Activated CD8-positive, alpha-beta memory T cell treated with anti-CD3 and anti-CD28 coated beads, Interleukin-2, amount 50 U/mL, for 48 hours (primary cell): ENCODE results near the gene KRTAP5-5.
"Not testable (repeated sequence)": the region's sequence is repeated elsewhere in the genome, so short reads cannot be mapped to it uniquely, and the experiment has no call there.

Experiments used
- DNase-seq: peaks from one replicate; pipeline ENCODE4 v3.0.0-alpha.2; 2020

The KRTAP5-5 gene

DNA sequence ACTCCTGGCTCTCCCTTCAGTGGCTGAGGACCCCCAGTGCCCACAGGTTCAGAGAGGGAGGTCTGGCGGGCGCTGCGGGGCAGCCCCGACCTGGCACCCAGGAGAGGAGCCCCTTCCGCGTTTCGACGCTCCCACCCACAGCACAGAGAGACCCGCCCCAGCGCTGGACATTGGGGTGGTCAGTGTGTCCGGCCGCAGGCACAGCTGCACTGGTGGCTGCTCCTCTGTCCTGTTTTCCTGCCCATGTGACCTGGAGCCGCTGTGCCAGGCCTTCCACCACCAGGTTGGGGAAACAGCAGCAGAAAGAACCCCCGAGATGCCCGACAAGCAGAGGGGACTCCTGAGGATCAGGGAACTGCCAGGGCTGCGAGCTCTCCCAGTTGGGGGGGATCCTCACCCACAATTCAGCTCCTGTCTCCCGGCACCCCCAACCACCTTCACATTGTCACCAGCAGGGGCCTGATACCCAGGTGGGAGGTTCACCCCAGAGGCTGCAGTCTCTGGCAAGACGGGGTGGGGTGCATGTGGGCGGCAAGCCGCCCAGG, 13.6 kb downstream of the KRTAP5-5 start:
- no peak for DNase-seq

DNA sequence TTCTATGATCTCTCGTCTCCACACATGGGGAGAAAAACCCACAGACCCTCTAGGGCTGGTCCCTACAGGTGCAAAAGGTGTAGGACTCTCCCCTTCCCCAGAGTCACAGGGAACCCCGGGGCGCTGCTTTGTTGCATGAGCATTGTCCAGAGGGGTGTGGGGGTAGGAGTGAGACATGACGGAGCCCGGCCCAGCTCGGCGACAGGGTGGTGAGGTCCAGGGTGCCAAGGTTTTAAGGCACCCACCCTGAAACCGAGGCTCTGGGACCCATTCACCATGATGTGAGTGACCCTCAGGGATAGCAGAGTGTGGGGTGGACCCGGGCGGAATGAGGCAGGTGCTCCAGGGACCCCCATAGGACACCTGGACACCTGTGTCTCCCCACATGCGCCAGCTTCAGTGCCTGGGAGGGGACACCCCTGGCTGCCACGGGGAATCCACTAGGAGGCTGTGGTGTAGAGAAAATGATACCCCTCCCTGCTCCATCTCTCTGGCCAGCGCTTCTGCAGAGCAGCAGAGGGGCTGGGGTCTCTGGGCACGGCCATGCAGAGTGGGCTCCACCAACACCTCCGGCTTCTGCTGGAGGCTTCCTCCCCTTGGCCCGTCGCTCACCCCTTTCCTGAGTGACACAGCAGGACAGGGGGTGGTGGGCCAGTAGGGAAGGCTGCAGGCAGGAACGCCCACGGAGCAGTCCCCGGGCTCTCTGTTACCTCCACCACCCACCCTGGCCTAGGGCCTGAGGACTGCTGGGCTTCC, 15.2 kb downstream of the KRTAP5-5 start:
- no peak for DNase-seq

DNA sequence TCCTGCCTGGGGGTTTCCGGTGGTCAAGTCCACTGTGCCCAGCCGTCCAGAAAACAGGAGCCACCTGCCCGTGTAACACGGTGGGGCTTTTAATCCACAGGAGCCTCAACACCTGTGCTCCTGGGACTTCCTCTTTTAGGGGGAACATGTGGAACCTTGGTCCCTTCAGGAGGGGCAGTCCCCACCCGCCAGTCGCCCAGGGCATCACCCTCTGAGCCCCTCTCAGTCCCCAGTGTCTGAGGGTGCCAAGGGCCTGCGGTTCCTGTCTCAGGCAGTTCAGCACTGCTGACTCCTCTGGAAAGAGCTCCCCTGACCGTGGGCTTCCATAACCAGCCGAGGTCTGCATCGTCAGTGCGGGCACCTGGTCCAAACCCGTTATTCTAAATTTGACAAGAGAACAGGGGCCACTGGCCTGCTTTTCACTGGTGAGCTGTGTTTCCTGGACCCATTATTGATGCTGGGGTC, 15.8 kb downstream of the KRTAP5-5 start:
- DNase-seq: no peak

DNA sequence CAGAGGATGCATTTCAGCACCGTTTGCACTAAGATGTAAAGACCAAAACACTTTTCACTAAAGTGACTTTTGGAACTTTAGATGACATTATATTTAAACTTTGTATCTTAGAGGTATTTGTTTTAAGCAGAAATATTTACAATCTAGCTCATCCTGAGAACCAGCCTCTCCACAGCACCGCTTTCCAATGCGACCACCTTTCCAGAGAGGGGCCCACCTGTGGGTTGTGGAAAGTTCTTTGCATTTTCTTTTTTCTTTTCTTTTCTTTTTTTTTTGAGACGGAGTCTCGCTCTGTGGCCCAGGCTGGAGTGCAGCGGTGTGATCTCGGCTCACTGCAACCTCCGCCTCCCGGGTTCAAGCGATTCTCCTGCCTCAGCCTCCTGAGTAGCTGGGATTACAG, 17.0 kb downstream of the KRTAP5-5 start:
- not testable (repeated sequence) for DNase-seq

DNA sequence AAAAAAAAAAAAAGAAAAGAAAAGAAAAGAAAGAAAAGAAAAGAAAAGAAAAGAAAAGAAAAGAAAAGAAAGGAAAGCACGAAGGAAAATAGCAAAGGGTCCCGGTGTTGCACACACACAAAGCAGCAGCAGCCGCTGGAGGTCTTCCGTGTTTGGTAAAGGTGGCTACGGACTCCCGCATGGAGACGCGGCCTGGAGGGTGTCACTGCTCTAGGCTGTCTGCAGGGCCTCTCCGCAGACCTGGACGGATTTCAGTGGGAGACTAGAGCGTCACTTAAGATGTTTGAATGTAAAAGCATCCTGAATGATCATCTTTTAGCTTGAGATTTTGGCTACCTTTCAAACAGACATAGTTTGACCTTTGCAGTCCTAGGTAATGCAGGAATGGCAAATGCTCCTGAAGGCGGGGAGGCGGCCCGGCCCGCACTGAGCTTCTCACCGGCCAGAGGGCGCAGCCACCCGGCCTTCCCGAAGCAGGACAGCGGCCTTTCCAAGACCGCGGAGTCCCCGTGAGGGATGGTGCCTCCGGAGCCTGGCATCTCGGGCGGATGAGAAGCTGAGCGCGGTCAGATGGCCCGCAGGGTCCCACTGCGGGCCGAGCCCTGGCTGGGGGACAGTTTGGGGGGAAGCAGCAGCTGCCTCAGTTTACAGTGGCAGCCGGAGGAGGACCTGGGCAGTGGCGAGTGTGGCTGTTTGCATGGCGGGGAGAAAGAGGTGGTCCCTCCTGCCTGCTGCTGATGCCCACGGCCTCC, 18.5 kb downstream of the KRTAP5-5 start:
- no peak for DNase-seq

DNA sequence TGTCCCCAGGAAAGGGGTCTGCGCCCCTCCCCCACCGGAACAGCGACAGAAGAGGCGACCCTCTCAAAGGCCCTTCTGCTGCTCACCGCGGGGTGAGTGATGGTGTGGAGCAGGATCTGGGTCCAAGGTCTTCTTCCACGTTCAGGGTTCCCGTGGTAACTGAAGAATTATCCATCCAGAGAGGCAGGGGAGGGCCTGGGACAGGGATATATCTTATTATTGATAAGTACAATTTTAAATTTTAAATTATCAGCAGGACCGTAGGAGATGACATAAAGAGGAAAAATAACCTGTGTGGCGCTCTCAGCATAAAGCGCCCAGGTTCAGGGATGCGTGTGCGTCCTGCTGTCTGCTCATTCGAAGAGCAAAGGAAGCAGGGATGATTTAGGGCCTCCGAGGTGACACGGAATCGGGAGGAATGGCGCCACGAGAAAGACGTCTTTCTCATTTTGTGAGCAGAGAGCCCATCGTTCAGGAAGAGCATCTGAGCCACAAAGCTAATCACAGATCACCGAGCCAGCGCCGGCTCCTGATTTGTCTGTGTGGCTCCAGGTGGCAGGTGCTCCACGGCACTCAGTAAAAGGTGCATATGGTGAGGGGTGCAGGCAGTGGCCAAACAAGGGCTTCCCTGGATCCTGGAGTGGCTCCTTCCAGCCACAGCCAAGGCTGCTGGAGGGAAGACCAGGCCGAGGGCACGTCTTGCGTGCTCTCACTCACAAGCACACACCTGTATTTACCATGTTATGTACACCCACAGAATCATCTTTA, 19.3 kb downstream of the KRTAP5-5 start:
- no peak for DNase-seq

DNA sequence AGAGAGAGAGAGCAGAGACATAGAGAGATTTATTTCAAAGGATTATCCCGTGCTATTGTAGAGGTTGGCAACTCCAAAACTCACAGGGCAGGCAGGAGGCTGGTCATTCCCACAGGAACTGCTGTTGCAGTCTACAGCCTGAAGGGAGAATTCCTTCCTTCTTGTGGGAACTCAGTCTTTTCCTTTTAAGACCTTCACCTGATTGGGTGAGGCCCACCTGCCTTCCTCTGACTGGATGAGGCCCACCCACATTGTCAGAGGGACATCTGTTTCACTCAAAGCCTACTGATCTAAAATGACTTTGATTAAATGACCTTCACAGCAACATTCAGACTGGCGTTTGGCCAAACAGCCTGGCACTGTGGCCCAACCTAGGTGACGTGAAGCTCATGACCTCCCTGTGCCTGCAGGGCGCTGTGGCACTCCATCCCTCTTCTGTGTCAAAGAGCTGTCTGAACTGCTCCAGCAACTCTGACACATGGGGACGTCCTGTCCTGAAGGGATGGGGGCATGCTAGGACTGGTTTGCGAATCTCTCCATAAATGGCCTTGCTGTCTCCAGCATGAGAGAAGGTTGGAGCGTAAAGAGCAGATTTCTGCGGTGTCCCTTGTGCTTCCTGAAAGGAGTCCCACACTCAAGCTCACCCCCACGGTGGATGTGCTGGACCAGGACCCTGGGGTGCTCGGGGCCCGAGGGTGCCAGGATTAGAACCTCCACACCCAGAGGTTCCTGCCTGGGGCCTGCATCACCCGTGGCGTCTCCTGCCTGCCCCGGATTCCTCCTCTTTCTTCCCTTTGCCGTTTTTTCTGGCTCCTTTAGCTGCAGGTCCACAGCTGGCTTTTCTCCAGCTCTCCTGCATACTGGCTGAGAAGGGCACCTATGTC, 20.7 kb downstream of the KRTAP5-5 start:
- no peak for DNase-seq

DNA sequence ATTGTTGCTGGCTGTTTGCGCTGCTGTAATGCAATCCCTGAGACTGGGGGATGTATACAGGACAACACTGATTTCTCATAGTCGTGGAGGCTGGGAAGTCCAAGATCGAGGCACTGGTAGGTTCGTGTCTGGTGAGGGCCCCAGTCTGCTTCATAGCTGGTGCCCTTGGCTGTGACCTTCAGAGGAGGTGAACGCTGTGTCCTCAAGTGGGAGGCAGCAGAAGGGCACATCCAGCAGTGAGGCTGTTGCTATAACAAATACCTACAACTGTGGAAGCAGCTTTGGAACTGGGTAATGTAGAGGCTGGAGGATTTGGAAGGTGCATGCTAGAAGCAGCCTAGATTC, 21.3 kb downstream of the KRTAP5-5 start:
- DNase-seq: no peak

DNA sequence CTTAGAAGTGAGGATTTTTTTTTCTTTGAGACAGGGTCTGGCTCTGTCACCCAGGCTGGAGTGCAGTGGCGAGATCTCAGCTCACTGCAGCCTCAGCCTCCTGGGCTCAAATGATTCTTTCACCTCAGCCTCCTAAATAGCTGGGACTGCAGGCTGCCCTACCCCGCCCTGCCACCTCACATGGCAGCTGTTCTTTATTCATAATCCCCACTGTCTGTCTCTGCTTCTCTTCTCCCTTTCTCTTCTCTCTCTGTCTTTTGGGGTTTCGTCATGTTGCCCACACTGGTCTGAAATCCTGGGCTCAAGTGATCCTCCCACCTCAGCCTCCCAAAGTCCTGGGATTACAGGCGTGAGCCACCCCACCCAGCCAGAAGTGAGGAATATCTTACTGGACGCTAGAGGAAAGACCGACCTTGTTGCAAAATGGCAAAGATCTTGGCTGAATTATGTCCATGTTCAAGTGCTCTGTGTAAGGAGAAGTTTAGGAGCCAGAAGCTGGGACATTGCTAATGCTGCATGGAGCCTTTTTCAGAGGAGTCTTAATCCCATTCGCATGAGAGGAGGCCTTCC, 21.9 kb downstream of the KRTAP5-5 start:
- DNase-seq: no peak

DNA sequence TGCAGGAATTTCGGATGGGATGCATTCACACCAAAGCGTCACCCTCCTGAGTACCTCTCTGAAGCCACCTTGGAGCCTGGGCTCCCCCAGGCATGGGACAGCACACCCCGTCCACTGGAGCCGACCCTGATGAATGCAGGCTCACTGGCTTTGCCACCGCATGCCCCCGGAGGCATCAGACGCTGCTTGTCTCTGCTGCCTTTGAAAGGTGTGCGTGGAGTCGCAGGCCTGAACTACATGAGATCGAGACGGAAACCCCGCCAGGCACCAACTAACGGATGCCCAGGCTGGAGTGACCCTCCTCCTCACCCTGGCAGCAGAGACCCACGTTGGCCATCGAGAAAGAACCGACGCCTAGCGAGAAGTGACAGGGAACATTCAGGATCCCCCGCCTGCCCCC, 22.5 kb downstream of the KRTAP5-5 start:
- no peak for DNase-seq

DNA sequence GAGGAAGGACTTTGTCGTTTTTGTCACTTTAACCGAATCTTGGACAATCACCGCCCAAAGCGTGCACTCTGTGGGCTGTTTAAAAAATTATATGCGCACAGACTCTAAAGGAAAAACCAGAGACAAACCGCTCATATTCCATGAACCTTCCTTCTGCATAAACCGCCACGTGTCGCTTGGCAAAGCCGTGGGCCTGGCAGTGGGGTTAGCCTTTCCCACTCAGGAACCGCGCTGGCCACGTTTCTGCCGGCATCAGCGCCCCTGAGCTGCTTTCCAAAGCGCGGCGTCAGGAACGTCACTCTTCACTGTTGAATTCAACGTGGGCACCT, 22.8 kb downstream of the KRTAP5-5 start:
- no peak for DNase-seq

DNA sequence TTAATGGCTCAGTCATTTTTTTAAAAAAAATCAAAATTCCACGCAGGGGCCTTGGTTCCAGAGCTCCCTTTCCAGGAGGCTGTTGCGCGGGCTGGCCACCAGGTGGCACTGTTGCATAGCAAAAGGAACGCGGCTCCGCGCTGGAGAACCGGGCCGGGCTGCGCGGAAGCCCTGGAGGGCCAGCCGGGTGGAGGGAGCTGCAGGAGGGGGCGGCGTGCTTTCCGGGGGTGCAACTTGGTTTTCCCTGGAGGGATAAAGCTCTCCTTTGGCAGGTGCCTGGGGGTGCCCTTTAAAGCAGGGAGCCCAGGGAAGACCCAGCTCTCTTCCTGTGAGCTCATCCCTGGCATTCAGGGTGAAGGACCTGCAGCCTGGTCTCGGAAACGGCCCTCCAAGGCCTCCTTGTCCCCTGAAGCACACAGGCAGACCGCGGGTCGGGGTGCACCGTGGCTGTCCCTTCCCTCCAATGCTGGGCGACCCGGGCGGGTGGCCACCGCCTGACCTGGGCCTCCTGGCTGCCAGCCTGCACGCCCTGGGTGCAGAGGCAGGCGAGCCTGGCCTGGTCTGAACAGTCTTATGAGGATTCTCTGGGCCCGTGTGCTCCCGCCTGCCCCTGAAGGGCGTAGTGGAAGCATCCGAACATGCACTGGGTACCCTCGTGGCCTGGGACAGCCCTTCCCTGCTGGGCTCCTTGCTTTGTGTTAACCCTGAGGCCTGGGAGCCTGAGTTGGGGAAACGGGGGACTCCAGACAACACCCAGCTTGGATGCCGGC, 23.4 kb downstream of the KRTAP5-5 start:
- DNase-seq: peak; percentile 95

DNA sequence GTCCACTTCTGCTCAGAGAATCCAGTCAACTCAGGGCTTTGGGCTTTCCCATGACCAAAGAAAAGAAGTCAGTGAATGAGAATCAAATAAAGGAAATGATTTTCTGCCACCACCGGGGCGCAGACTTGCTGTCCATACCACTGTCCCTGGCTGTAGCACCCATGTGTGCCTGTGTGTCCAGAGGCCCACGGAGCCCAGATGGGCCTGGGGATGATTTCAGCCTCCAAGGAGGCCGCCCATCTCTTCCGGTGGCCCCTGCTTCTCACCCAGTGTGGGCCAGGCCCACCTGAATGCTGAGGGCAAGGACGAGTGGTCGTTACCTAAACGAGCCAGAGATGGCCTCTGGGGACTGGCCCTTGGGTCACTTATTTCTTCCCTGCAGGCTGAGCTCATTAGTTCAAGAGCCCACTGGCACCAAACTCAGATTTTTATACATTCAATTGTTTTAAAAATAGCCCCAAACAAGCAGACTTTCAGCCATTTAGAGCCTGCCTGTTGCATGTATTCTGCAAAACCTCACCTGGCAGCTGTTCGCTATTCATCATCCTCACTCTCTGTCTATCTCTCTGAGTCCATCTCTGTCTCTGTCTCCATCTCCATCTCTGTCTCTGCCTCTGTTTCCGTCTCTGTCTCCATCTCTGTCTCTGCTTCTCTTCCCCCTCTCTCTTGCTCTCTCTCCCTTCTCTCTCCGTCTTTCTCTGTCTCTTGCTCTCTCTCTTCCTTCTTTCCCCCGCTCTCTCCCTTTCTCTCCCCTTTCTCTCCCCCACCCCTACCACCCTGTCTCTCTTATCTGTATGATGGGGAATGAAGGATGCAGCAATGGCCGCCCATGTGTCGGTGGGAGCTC, 24.2 kb downstream of the KRTAP5-5 start:
- DNase-seq: no peak

DNA sequence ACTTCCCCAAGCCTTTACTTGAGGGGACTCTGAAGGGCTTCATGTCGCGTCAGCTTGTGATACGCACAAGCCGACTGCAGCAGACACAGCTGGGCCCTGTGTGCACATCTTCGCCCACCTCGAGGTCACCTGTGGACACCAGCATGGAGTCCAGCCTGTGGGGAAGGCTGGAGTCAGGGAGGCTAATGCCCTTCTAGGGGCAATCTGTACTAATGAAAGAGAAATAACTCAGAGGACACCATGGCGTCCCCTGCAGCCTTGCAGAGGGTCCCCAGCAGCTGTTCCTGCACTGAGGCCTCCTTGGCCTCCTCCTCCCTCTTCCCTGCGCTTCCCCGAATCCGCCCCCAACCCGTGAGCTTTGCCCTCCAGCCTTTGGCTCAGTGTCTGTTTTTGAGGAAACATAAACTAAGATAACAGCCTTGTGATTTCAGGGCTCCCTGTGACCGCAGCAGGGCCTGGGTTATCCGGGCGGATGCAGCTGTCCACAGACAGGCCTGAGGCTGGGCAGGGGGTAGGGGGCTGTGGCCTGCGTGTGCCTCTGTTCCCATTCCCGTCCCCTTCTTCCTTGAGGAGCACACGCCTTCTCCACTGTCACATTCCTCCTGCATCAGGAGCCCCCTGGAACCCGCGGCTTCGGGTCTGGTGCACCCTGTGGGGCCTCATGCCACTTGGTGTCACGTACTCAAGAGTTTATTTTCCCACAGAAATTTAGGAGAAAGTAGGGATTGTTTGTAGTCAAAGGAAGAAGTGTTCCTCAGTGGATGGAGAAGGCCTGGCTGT, 25.0 kb downstream of the KRTAP5-5 start:
- no peak for DNase-seq

DNA sequence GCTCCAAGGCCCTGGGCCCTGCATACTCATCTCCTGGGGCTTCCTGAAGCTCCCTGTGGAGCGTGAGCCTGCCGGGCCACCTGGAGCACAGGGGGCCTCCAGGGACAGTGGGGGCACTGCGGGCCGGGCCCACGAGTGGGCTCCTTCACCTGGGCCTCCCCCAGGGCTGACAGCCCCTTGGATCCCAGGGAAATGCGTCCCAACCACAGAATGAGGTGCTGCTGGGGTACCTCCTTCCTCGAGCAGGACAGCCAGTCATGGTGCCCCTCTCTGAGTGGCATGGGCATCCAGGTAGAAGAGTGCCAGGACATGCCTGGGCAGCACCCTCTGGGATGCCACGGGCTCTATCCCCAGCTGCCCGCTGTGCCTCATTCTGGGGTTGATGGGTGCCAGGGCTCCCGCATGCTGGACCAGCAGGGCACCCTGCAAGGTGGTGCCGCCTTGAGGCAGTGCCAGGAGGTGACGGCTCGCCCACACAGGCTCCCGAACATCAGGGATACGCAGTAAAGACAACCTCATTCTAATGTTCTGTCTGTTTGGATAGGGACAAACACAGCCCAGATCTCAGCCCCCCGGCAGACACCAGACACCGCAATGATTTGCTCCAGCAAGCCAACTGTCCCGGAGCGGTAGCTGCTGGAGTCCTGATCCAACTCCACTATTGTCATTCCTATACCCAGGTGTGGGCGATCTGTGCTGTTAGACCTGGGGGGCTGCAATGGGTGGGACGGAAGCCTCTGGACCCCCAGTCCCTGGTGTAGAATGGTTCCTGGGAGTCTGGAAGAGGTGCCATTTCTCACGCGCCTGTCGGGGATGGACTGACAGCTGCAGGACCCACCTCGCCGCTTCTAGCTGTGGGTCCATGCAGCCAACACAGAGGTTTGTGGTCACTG, 25.8 kb downstream of the KRTAP5-5 start:
- DNase-seq: no peak

DNA sequence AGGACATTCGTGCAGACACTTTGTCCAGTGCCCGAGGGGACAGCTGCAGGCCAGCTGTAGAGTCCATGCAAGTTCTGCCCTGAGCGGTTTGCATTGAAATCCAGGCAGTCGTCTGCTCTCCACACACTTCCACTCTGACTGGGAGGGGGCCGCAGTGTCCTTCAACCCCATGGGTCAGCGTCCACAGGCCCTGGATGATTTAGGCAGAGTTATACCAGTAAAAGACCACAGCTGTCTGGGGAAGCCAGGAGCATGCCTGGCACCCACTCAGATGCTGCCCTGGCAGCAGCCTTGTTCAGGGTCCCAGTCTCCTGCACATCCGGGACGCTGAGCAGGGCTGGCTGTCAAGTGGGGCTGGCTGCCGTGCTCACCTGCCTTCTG, 26.5 kb downstream of the KRTAP5-5 start:
- no peak for DNase-seq

DNA sequence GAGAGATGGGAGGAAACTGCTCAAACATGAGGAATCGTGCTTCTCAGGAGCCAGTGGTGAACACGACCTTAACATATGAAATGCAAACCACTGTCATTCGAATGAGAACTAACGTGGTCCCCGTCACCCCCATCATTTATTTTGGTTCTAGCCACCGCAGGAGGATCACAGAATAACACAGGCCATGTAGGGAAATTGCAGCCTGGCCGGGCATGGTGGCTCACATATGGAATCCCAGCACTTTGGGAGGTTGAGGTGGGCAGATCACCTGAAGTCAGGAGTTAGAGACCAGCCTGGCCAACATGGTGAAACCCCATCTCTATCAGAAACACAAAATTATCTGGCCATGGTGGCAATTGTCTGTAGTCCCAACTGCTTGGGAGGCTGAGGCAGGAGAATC, 27.1 kb downstream of the KRTAP5-5 start:
- no peak for DNase-seq

DNA sequence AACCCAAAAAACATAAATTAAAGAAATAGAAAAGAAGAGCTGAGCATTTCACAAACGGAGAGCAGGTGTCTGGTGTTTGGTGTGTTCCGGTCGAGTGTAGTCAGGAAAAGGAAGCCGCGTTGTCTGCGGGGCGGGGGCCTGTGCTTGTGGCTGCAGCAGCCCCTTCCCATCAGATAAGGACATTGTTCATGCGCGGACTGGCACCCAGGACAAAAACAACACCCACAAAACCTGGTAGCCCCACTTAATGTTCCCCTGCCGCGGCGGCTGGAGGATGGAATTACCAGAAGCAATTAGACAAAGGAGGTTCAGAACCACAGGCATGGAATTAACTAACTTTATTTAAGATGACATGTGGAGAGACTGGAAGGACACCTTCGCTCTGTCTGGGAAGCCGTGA, 29.9 kb downstream of the KRTAP5-5 start:
- no peak for DNase-seq
